Upper lobe of left lung (tissue), 6 donors: ENCODE results near the gene ANK3. TPM values are rescaled to one million over a fixed set of nuclear protein-coding genes. Genes with fewer than 3 reads are reported as not detected.
A peak's percentile ranks its signal among the peaks of the same experiment; 100 is the strongest.

Experiments
- ATAC-seq, 2 donors: fragments of 200-7000 bp; cut with Tn5 transposase; one replicate each; pipeline ENCODE4 v1.9.1; 2022; ENCODE audit warnings: mild to moderate bottlenecking in 2 of 2, moderate library complexity in 2 of 2; ENCODE audit not compliant: low FRiP score in 2 of 2
- DNase-seq, 2 donors: peaks; one replicate each; pipeline ENCODE4 v3.0.0-alpha.2; 2019 to 2020
- H3K27ac ChIP-seq, 4 donors: fragments of 200-600 bp; sonication (generic); one replicate each; pipeline ENCODE4 v1.5.1; 2016 to 2019
- H3K27me3 ChIP-seq, 4 donors: fragments of 200-600 bp; sonication (generic); one replicate each; pipeline ENCODE4 v1.5.1; 2017 to 2019
- H3K36me3 ChIP-seq, 4 donors: fragments of 200-600 bp; sonication (generic); one replicate each; pipeline ENCODE4 v1.5.1; 2016 to 2019
- H3K4me1 ChIP-seq, 4 donors: fragments of 200-600 bp; sonication (generic); one replicate each; pipeline ENCODE4 v1.5.1; 2018 to 2019
- H3K4me3 ChIP-seq, 4 donors: fragments of 200-600 bp; sonication (generic); one replicate each; pipeline ENCODE4 v1.5.1; 2017 to 2019; ENCODE audit warnings: mild to moderate bottlenecking in 2 of 4, moderate library complexity in 1 of 4
- H3K9me3 ChIP-seq, 4 donors: fragments of 200-600 bp; sonication (generic); one replicate each; pipeline ENCODE4 v1.5.1; 2018 to 2019
- EP300 ChIP-seq, 4 donors: sonication (generic); formaldehyde crosslinking; IDR thresholded peaks; one replicate each; pipeline ENCODE4 v1.5.1; 2017; ENCODE audit warnings: antibody characterized with exemption in 4 of 4, control low read depth in 2 of 4
- POLR2A ChIP-seq, 4 donors: fragments of 450-650 bp; IDR thresholded peaks; one replicate each; pipeline ENCODE4 v1.5.1; 2016 to 2017; ENCODE audit warnings: antibody characterized with exemption in 4 of 4, mild to moderate bottlenecking in 2 of 4
- POLR2AphosphoS5 ChIP-seq, 2 donors: sonication (generic); formaldehyde crosslinking; IDR thresholded peaks; one replicate each; pipeline ENCODE4 v1.5.1; 2017; ENCODE audit warnings: antibody characterized with exemption in 2 of 2
- WGBS, 2 donors: methylation state at CpG; one replicate each; pipeline ENCODE4 v1.1.5; 2017 to 2018; 5-methylcytosine and 5-hydroxymethylcytosine counted together
- total RNA-seq, 6 donors: library from RNA; depleted of rRNA in 4 of 6; stranded (reverse); fragments of >200 nt in 4 of 6; gene quantifications; one replicate each; pipeline versions ENCODE4 v1.1.0 to v1.2.1, GENCODE V29; 2016 to 2021
- TF ChIP-seq, protein P1 (sequence below), 6 experiments: fragments of 450-650 bp in 4 of 6; fragments of 200-600 bp in 2 of 6; sonication (generic) in 2 of 6; IDR thresholded peaks; one replicate each; pipeline ENCODE4 v1.5.1; 2016 to 2019; ENCODE audit warnings: antibody characterized with exemption in 6 of 6
- donor health status: DM: no; HTN: no; CAD: no; lungs with moderate emphysema.
- donor health status: DM: no; HTN: yes; CAD: no; lungs with severe emphysema.

ANK3 gene
- total RNA-seq, 6 donors from 2014 or later: 43.9 to 193 (median 98.5) TPM

DNA sequence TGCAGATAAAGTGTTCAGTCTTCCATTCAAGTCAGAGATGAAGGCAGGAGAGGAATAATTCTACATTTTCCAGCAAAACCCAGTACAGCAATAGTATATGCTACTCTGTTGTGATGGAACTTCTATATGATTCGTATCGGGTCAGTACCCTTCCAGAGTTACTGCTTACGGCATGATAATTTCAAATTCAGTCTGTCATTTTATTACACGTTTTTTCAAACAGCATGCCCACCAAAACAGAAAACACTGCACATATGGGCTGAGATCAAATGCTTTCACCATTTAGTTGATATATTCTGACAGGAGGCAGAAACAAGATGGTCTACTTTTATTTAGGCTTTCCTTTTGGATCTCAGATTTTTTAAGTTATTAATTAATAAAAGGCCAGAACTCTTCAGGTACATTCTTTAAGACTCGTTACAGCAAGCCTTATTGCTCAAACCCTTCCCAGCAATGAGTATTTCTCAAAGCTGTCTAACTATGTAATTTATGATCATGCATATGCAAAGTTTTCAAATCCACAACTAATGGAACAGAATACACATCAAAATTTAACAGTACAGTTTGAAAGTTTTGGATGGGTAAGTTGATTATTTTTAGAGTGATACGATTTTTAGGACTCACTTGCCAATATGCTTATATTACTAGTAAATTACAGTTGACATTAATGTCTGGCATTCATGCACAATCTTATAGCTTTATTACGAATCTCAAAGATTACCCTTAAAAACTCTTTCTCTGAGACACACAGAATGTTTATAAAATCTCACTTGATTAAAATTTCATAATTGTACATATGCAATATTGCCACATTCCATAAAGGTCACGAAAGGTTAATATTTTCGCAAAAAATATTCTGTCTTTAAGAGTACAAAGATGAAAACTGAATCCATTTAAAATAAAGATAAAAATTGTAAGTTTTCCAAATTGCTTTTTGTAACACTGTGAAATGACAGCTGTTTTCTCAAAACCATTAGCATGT is 91.0 kb downstream of the ANK3 start:
- Histone ChIP-seq H3K9me3 (no peaks in the 10 kb centered on the region), H3K4me3 (no peak overlapping the region), H3K36me3 (no peaks in the 10 kb centered on the region), H3K27me3 (no peaks in the 10 kb centered on the region), H3K27ac (no peak overlapping the region), H3K4me1 (peaks cover 0 to 13% (median 7%) of the 10 kb centered on the region in 4 donors)
- WGBS, 2 donors: 85 to 89% methylated on average over 9 of the region's 9 CpGs
- TF ChIP-seq, protein P1, sequence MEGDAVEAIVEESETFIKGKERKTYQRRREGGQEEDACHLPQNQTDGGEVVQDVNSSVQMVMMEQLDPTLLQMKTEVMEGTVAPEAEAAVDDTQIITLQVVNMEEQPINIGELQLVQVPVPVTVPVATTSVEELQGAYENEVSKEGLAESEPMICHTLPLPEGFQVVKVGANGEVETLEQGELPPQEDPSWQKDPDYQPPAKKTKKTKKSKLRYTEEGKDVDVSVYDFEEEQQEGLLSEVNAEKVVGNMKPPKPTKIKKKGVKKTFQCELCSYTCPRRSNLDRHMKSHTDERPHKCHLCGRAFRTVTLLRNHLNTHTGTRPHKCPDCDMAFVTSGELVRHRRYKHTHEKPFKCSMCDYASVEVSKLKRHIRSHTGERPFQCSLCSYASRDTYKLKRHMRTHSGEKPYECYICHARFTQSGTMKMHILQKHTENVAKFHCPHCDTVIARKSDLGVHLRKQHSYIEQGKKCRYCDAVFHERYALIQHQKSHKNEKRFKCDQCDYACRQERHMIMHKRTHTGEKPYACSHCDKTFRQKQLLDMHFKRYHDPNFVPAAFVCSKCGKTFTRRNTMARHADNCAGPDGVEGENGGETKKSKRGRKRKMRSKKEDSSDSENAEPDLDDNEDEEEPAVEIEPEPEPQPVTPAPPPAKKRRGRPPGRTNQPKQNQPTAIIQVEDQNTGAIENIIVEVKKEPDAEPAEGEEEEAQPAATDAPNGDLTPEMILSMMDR (IDR thresholded peaks at IDR 0.05): no peak
- TF ChIP-seq POLR2A (IDR thresholded peaks at IDR 0.05): no peak
- TF ChIP-seq POLR2AphosphoS5 (IDR thresholded peaks at IDR 0.05): no peak
- TF ChIP-seq EP300 (IDR thresholded peaks at IDR 0.05): no peak
- ATAC-seq (no peak), DNase-seq (no peak)

DNA sequence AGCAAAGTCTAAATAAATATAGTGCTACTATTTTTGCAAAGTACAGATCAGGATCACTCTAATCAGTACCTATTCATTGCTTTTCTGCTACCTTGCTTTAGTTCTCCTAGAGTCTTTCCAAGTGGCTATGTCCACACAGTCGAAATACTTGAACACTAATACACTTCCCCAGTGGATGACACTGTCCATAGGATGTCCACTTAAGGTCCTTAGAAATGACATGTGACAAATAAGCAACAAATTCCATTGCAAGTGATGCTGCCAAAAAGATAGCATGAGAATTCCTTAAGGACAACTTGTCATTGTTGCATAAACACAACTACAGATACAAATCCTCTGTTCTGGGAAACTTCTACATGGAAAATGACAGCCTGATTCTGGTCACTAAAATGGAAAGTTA is 93.6 kb downstream of the ANK3 start:
- no peak for ATAC-seq
- peak in 1 of 4 donors; percentile 6 for TF ChIP-seq EP300 (IDR thresholded peaks at IDR 0.05)
- no peak for TF ChIP-seq POLR2AphosphoS5 (IDR thresholded peaks at IDR 0.05)
- TF ChIP-seq POLR2A (IDR thresholded peaks at IDR 0.05): no peak
- TF ChIP-seq, protein P1 (IDR thresholded peaks at IDR 0.05): no peak
- H3K4me1 ChIP-seq: peaks cover 7 to 20% (median 8%) of the 10 kb centered on the region in 4 donors
- no peaks in the 10 kb centered on the region for H3K9me3 ChIP-seq
- no peak overlapping the region for H3K4me3 ChIP-seq
- no peaks in the 10 kb centered on the region for H3K27me3 ChIP-seq
- DNase-seq: no peak
- WGBS, 2 donors: 42 to 53% methylated on average over 1 of the region's 1 CpG
- no peak overlapping the region for H3K27ac ChIP-seq
- H3K36me3 ChIP-seq: no peaks in the 10 kb centered on the region

DNA sequence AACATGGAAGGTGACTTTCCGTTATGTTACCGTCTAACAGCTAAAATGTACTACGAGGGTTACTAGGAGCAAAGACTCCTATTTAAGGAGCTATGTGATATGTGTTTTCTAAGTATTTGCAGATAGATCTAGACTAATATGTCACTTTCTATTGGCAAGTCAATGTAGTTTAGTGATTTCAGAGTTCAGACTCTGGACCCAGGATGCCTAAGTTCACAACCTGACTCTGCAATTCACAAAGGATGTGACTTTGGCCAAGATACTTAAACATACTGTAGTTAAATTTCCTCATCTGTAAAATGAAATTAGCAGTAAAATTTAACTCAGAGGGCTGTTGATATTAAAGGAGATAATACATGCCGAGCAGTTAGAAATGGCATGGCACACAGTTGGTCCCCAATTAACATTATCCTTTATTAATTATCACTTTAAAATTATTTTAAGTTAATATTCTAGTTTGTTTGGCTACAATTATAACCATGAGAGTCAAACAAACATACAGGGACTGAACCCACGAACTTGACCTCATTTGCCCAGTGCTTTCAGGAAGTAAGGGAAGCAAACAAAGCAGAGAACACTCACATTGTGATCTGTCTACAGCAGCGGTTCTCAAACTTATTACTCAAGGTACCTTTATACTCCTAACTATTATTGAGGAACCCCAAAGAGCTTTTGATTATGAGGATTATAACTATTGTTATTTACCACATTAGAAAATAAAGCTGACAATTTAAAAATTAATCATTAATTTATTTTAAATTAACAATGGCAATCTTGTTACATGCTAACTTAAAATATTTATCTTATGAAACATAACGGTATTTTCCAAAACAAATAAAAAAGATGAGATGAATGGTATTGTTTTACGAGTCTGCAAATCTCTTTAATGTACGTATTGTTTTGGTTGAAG is 94.4 kb downstream of the ANK3 start:
- no peak overlapping the region for H3K4me3 ChIP-seq
- no peak overlapping the region for H3K27ac ChIP-seq
- no peaks in the 10 kb centered on the region for H3K27me3 ChIP-seq
- H3K36me3 ChIP-seq: no peaks in the 10 kb centered on the region
- no peak for ATAC-seq
- WGBS, 2 donors: 68 to 74% methylated on average over 9 of the region's 9 CpGs
- DNase-seq: no peak
- H3K4me1 ChIP-seq: peaks cover 7 to 20% (median 8%) of the 10 kb centered on the region in 4 donors
- TF ChIP-seq, protein P1 (IDR thresholded peaks at IDR 0.05): no peak
- TF ChIP-seq EP300 (IDR thresholded peaks at IDR 0.05) (no peak), POLR2AphosphoS5 (IDR thresholded peaks at IDR 0.05) (no peak), POLR2A (IDR thresholded peaks at IDR 0.05) (no peak)
- no peaks in the 10 kb centered on the region for H3K9me3 ChIP-seq

DNA sequence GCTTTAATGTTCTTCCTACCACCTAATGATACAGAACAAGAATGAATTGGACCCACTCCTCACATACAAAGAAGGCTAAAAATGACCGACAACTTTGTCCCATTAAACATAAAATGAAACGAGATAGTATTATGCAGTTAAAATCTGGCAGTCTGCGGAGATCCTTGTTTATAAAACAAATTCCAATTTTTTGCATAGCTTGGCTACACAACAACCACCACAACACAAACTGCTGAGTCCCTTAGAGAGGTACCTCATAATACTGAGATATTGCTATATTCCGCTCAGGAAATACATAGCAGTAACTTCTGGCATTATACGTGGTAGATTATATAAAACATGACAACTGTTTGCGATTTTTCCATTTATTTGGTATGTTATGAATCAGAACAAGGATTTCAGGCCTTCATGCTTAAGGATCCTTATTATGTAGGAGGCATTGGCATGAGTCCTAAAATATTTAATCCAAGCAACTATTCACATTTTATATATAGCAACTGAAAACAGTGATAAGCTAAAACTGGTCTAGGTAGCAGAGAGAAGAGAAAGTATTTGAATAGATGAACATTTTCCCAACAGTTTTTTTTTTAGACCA is 96.0 kb downstream of the ANK3 start:
- no peaks in the 10 kb centered on the region for H3K27me3 ChIP-seq
- no peaks in the 10 kb centered on the region for H3K36me3 ChIP-seq
- DNase-seq (no peak), ATAC-seq (no peak)
- no peak overlapping the region for H3K27ac ChIP-seq
- peaks cover 7 to 20% (median 8%) of the 10 kb centered on the region in 4 donors for H3K4me1 ChIP-seq
- no peak overlapping the region for H3K4me3 ChIP-seq
- 72 to 74% methylated on average over 6 of the region's 6 CpGs for WGBS, 2 donors
- TF ChIP-seq, protein P1 (IDR thresholded peaks at IDR 0.05): no peak
- TF ChIP-seq POLR2AphosphoS5 (IDR thresholded peaks at IDR 0.05) (no peak), POLR2A (IDR thresholded peaks at IDR 0.05) (no peak), EP300 (IDR thresholded peaks at IDR 0.05) (no peak)
- H3K9me3 ChIP-seq: no peaks in the 10 kb centered on the region
